Nephron (organoid): Measurements from ENCODE around the gene RNF130.

Experiments
- H3K27ac Mint-ChIP-seq, 3 experiments: 2 replicates each; pipeline ENCODE4 v1.8.0; 2020; ENCODE audit warnings: mixed read lengths in 3 of 3, mild to moderate bottlenecking in 2 of 3, moderate library complexity in 1 of 3
- H3K27me3 Mint-ChIP-seq: 2 replicates; pipeline ENCODE4 v1.8.0; 2021; ENCODE audit warnings: low read depth, mild to moderate bottlenecking, moderate library complexity, mixed read lengths
- H3K36me3 Mint-ChIP-seq: 2 replicates; pipeline ENCODE4 v1.8.0; 2020; ENCODE audit warnings: low read depth, mixed read lengths
- H3K4me1 Mint-ChIP-seq: 2 replicates; pipeline ENCODE4 v1.8.0; 2020; ENCODE audit warnings: mixed read lengths
- H3K4me3 Mint-ChIP-seq, 3 experiments: 2 replicates each; pipeline ENCODE4 v1.8.0; 2020; ENCODE audit warnings: mild to moderate bottlenecking in 3 of 3, mixed read lengths in 3 of 3, moderate library complexity in 2 of 3
- H3K9me3 Mint-ChIP-seq: 2 replicates; pipeline ENCODE4 v1.8.0; 2020; ENCODE audit warnings: mixed read lengths
- TF ChIP-seq, protein P1 (sequence below), 3 experiments: fragments of 200-600 bp; sonication (generic); IDR thresholded peaks; one replicate each; pipeline ENCODE4 v1.5.0; 2021; ENCODE audit warnings: antibody characterized with exemption in 3 of 3; ENCODE audit not compliant: unreplicated experiment in 3 of 3

Gene RNF130

DNA sequence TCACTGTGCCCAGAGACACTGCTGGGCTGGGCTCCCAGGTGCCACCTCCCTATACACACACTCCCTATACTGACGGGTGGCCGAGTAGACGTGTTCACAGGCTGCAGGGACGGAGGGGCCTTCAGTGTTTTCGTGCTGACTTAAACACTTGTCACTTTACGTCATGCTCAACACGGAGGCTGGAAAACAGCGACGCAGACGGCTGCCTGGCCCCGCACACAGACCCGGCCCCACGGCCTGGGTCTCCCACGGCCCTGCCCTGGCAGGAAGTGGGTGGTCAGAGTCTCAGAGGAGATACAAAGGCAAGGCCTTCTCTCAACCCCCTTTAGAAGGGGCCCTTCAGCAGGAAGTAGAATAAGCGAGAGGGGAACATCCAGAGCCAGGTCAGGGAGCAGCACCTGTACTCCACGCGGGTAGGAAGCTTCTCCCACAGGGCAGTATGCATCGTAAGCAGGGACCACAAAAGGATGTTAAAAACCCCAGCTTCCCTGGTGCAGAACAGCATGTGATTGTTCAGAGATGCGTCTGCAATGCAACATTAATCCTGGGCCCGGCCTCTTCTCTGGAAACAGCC, 152.0 kb downstream of the RNF130 start:
- TF ChIP-seq, protein P1, sequence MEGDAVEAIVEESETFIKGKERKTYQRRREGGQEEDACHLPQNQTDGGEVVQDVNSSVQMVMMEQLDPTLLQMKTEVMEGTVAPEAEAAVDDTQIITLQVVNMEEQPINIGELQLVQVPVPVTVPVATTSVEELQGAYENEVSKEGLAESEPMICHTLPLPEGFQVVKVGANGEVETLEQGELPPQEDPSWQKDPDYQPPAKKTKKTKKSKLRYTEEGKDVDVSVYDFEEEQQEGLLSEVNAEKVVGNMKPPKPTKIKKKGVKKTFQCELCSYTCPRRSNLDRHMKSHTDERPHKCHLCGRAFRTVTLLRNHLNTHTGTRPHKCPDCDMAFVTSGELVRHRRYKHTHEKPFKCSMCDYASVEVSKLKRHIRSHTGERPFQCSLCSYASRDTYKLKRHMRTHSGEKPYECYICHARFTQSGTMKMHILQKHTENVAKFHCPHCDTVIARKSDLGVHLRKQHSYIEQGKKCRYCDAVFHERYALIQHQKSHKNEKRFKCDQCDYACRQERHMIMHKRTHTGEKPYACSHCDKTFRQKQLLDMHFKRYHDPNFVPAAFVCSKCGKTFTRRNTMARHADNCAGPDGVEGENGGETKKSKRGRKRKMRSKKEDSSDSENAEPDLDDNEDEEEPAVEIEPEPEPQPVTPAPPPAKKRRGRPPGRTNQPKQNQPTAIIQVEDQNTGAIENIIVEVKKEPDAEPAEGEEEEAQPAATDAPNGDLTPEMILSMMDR (IDR thresholded peaks at IDR 0.05; ENCODE audit: unreplicated experiment in 3 of 3): no peak
- peaks cover 7% of the 10 kb centered on the region for H3K27me3 Mint-ChIP-seq
- no peaks in the 10 kb centered on the region for H3K36me3 Mint-ChIP-seq
- no peak overlapping the region for H3K27ac Mint-ChIP-seq
- no peaks in the 10 kb centered on the region for H3K4me1 Mint-ChIP-seq
- H3K4me3 Mint-ChIP-seq: no peak overlapping the region
- H3K9me3 Mint-ChIP-seq: no peaks in the 10 kb centered on the region

DNA sequence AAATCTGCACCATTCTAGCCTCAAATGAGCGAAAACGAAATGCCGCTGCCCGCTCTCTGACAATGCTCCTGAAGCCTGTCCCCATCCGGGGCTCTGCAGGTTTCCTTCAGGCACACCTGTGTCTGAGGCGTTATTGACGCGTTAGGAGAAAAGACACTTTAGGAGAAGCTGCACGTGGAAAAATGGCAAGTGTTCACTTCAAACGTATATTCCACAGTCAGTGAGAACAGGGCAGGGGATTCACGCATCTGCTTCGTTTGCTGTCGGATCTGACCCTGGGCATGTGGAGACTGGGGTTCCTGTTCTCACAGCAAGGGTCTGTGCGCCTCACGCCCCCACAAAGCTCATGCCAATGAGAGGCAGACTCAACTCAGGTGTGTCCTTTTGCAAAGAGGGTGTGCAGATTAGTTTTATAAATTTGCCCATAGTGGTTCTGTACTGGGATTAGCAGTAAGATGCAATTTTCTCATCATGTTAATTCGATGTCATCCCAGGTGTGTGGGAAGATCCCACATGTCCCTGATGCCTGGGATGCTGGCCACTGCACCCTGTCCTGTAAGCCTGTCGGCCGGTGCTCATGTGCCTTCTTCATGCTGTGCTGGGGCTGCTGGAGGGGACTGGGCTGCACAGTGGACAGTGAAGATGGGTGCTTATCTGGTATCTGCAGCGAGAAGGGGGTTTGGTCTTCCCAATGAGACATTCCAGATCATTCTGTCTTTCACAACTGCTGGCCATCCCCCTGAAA, 152.6 kb downstream of the RNF130 start:
- H3K27me3 Mint-ChIP-seq: peaks cover 7% of the 10 kb centered on the region

DNA sequence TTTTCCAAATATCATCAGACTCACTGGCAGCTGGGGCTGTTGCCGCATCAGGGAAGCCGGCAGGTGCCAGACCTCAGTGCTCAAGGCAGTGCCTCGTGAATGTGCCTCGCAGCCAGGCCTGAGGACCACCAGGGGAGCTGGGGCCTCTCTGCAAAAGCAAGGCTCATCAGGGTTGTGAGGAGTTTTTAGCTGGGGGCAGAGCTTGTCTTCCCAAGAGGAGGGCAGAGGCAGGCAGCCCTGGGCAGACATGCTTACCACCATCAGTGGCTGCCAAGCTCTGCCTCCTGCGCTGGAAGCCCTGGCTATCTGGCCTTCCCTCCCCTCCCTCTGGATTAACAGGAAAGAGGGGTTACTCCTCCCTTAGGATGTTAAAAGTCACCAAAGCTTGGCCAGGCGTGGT, 155.0 kb downstream of the RNF130 start:
- Mint-ChIP-seq H3K4me1 (no peaks in the 10 kb centered on the region), H3K27me3 (peaks cover 7% of the 10 kb centered on the region), H3K36me3 (no peaks in the 10 kb centered on the region), H3K9me3 (no peaks in the 10 kb centered on the region), H3K27ac (no peak overlapping the region), H3K4me3 (no peak overlapping the region)
- TF ChIP-seq, protein P1 (IDR thresholded peaks at IDR 0.05; ENCODE audit: unreplicated experiment in 3 of 3): no peak

More for the DNA sequence above, 152.6 kb downstream of the RNF130 start:
- no peak overlapping the region for H3K4me3 Mint-ChIP-seq
- no peaks in the 10 kb centered on the region for H3K4me1 Mint-ChIP-seq
- H3K9me3 Mint-ChIP-seq: no peaks in the 10 kb centered on the region
- H3K36me3 Mint-ChIP-seq: no peaks in the 10 kb centered on the region
- H3K27ac Mint-ChIP-seq: no peak overlapping the region
- TF ChIP-seq, protein P1 (IDR thresholded peaks at IDR 0.05; ENCODE audit: unreplicated experiment in 3 of 3): no peak

DNA sequence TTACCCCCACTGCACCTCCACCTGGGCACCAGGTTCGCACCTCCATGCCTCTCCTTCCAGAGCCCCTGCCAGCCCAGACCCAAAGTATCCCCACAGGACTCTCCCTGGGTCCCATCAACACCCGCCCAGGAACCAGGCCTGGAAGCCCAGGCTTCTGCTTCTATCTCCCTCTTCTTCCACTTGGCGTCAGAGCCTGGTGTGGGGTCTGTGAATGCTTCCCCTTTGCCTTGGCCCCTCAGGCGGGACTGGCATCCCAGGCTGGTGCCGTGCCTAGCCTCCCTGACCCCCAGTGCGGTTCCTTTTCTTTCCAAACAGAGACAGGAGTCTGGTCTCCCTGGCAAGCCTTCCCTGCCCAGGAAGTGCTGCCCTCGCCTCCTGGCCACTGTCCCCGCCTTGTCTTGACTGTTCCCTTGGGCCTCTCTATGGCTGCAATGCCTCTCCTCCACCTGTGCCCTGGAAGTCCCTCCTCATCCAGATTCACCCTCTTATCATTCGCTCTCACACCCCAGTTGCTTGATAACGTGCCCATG, 156.1 kb downstream of the RNF130 start:
- no peak overlapping the region for H3K27ac Mint-ChIP-seq

DNA sequence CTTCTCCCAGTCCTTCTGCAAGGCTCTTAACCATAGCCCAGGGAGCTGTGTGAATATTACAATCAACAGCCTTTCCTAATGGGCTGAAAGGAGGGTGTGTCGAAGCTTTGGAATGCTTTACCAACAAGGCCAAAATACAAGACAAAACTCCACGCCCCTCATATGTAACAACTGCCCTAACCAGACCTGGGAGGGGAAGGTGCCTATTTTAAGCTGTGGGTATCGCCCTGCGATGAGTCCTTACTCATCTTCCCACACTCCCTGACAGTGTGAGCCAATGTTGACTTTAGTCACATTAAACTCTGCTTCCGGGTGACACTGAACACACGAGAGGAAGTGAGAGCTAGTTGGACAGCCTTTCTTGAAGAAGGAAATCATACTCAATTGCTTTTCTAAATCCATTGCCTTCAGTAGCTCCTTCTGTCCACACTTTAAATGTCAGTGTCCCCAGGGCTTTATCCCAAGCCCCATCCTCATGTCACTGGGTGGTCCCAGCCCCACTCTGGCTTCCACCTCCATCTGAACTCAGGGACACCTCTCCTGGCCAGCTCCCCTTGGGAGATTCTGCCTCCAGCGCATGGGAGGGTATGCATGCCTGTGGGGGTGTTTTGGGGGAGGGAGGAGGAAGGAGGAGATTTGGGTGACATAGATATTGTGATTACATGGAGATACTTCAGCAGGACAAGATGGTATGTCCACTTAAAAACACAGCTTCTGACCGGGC, 157.4 kb downstream of the RNF130 start:
- no peaks in the 10 kb centered on the region for H3K4me1 Mint-ChIP-seq
- H3K27me3 Mint-ChIP-seq: peaks cover 7% of the 10 kb centered on the region
- no peaks in the 10 kb centered on the region for H3K9me3 Mint-ChIP-seq
- no peaks in the 10 kb centered on the region for H3K36me3 Mint-ChIP-seq
- TF ChIP-seq, protein P1 (IDR thresholded peaks at IDR 0.05; ENCODE audit: unreplicated experiment in 3 of 3): no peak
- H3K4me3 Mint-ChIP-seq: no peak overlapping the region
- H3K27ac Mint-ChIP-seq: no peak overlapping the region

More for the DNA sequence above, 156.1 kb downstream of the RNF130 start:
- Mint-ChIP-seq H3K4me1 (no peaks in the 10 kb centered on the region), H3K36me3 (no peaks in the 10 kb centered on the region), H3K27me3 (peaks cover 7% of the 10 kb centered on the region), H3K4me3 (no peak overlapping the region), H3K9me3 (no peaks in the 10 kb centered on the region)
- TF ChIP-seq, protein P1 (IDR thresholded peaks at IDR 0.05; ENCODE audit: unreplicated experiment in 3 of 3): no peak
